ENCODE data around the gene FZD2. TPM values are rescaled to one million over a fixed set of nuclear protein-coding genes. Genes with fewer than 3 reads are reported as not detected.

FZD2 gene
- total and polyA plus RNA-seq, 2 of the 4 experiments (the other 2 are of a cell fraction) = 21.3 to 130 TPM

DNA sequence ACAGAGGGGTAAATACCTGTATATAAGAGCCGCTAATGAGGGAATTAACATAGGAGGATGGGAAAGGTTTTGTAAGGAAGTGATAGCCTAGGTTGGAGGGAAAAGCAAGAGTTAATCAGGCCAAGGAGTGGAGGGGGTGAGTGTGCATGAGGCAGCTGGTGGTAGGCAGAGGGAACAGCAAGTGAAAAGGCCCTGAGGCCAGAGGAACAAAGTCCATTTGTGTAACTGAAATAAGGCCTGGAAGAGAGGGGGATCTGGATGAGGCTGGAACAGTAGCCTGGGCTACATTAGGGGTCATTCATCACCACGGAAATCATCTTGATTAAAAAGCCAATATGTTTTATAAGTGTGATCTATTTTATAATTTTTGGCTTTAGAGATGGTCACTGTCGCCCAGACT is 45.7 kb downstream of the FZD2 start:
- Histone ChIP-seq H3K9me1 (ENCODE audit: insufficient read depth, low read length) (peaks cover 25% of the 10 kb centered on the region), H4K91ac (ENCODE audit: insufficient read depth, low read depth, low read length) (no peak overlapping the region), H3K79me1 (ENCODE audit: low read depth in 1 of 2, low read length in 2 of 2) (0 out of 4 replicates have a peak, but pooled peaks cover 0 to 5% of the 10 kb centered on the region in 2 experiments), H3K14ac (replicated peaks; ENCODE audit: low read depth, low read length) (no peak overlapping the region), H4K20me1 (ENCODE audit: insufficient read depth, low read length) (0 out of 2 replicates have a peak, but pooled peaks cover 2% of the 10 kb centered on the region), H2AFZ (replicated peaks; ENCODE audit: low read length, poor library complexity) (peak overlapping the region; percentile 21), H3K9me3 (ENCODE audit: control insufficient read depth, insufficient read depth, low read length) (no peaks in the 10 kb centered on the region), H3K4ac (ENCODE audit: low read depth, low read length) (no peak overlapping the region), H3K27me3 (ENCODE audit: control insufficient read depth, insufficient read depth, low read length) (no peaks in the 10 kb centered on the region), H3K4me1 (ENCODE audit: control insufficient read depth, insufficient read depth, low read length) (peaks cover 31% of the 10 kb centered on the region), H2AK9ac (replicated peaks; ENCODE audit: low read depth, low read length, poor library complexity) (no peak overlapping the region), H3K4me2 (ENCODE audit: low read depth, low read length) (no peak overlapping the region), H3K4me3 (ENCODE audit: insufficient read depth, low read depth, low read length) (no peak overlapping the region), H2BK120ac (ENCODE audit: low read depth, low read length) (no peak overlapping the region), H2AK5ac (ENCODE audit: low read depth, low read length) (peak overlapping the region; percentile 50; the same call in 1 of the 2 replicates), H3K18ac (ENCODE audit: low read depth, low read length) (no peak overlapping the region), H3K9ac (ENCODE audit: low read depth, low read length) (no peak overlapping the region), H4K5ac (ENCODE audit: low read depth, low read length) (no peak overlapping the region), H3K27ac (ENCODE audit: insufficient read depth, low read length) (no peak overlapping the region), H3K36me3 (ENCODE audit: control insufficient read depth, insufficient read depth, low read length) (no peaks in the 10 kb centered on the region), H4K8ac (ENCODE audit: low read depth in 2 of 2, low read length in 2 of 2) (no peak overlapping the region), H2BK20ac (ENCODE audit: low read depth, low read length) (no peak overlapping the region), H3K56ac (ENCODE audit: extremely low read depth, insufficient read depth, low read length) (no peak overlapping the region), H3K23ac (ENCODE audit: low read depth, low read length) (no peak overlapping the region), H2BK5ac (ENCODE audit: low read depth, low read length, poor library complexity, severe bottlenecking) (no peak overlapping the region), H2BK15ac (ENCODE audit: low read depth, low read length) (peak overlapping the region; percentile 5; the same call in 1 of the 3 replicates)
- CTCF ChIA-PET = no interaction called here
- ATAC-seq (ENCODE audit: low read depth) (no peak), DNase-seq (no peak)
- dilution Hi-C loops (cut with HindIII; ENCODE audit: low sequenced_read_pairs, unreplicated experiment) = no loop called here
- BruUV-seq (replicated peaks) = no TSS peak
- POLR2A ChIA-PET (ENCODE audit: unreplicated experiment) = no interaction called here
- in situ Hi-C loops (cut with MboI; ENCODE audit: low sequenced_read_pairs) = no loop called here
- WGBS, 2 experiments (ENCODE audit: extremely low coverage in 2 of 2, insufficient read length in 1 of 2) = 100% methylated on average over 1 of the region's 3 CpGs; no CpG with 5 or more reads in 1 of the 2 experiments
- intact Hi-C loops (cut with micrococcal nuclease) = no loop called here
- TF ChIP-seq, protein P1, sequence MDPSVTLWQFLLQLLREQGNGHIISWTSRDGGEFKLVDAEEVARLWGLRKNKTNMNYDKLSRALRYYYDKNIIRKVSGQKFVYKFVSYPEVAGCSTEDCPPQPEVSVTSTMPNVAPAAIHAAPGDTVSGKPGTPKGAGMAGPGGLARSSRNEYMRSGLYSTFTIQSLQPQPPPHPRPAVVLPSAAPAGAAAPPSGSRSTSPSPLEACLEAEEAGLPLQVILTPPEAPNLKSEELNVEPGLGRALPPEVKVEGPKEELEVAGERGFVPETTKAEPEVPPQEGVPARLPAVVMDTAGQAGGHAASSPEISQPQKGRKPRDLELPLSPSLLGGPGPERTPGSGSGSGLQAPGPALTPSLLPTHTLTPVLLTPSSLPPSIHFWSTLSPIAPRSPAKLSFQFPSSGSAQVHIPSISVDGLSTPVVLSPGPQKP (IDR thresholded peaks at IDR 0.05; ENCODE audit: borderline replicate concordance, low read depth, low read length) = no peak
- TF ChIP-seq RCOR1 (IDR thresholded peaks at IDR 0.05; ENCODE audit: insufficient replicate concordance, low read length) (no peak), BHLHE40 (IDR thresholded peaks at IDR 0.05; ENCODE audit: low read depth, low read length) (no peak), CHD1 (IDR thresholded peaks at IDR 0.05; ENCODE audit: low read depth, low read length) (no peak), MXI1 (IDR thresholded peaks at IDR 0.05; ENCODE audit: borderline replicate concordance, low read depth, low read length) (no peak), FOS (IDR thresholded peaks at IDR 0.05; ENCODE audit: low read depth, low read length) (no peak), CEBPB (IDR thresholded peaks at IDR 0.05; ENCODE audit: low read depth, low read length) (no peak), RFX5 (IDR thresholded peaks at IDR 0.05; ENCODE audit: low read depth, low read length) (no peak), SMC3 (IDR thresholded peaks at IDR 0.05; ENCODE audit: low read depth, low read length) (no peak)
